ENCODE data around the gene ZC3H18. TPM values are rescaled to one million over a fixed set of nuclear protein-coding genes. Genes with fewer than 3 reads are reported as not detected.

Gene ZC3H18
- total RNA-seq, 2 donors from 2014 or later: 7.9 to 10.0 TPM

GRCh38 chr16:88610080-88610479 lies 39.9 kb downstream of the ZC3H18 start:
- H3K27me3 ChIP-seq: no peaks in the 10 kb centered on the region
- no peaks in the 10 kb centered on the region for H3K9me3 ChIP-seq
- no peaks in the 10 kb centered on the region for H3K4me1 ChIP-seq
- H3K27ac ChIP-seq: no peak overlapping the region
- TF ChIP-seq CTCF (IDR thresholded peaks at IDR 0.05): no peak
- H3K4me3 ChIP-seq: no peak overlapping the region
- DNase-seq (ENCODE audit: low spot score): no peak
- peaks cover 49% of the 10 kb centered on the region for H3K36me3 ChIP-seq

GRCh38 chr16:88610909-88611812 lies 41.0 kb downstream of the ZC3H18 start:
- TF ChIP-seq CTCF (IDR thresholded peaks at IDR 0.05): no peak
- peaks cover 0 to 9% of the 10 kb centered on the region in 2 donors for H3K4me1 ChIP-seq
- no peaks in the 10 kb centered on the region for H3K27me3 ChIP-seq
- H3K4me3 ChIP-seq: no peak overlapping the region
- H3K36me3 ChIP-seq: peaks cover 41% of the 10 kb centered on the region
- no peak overlapping the region for H3K27ac ChIP-seq
- no peaks in the 10 kb centered on the region for H3K9me3 ChIP-seq
- no peak for DNase-seq (ENCODE audit: low spot score)

GRCh38 chr16:88613293-88613692 lies 43.1 kb downstream of the ZC3H18 start:
- no peaks in the 10 kb centered on the region for H3K9me3 ChIP-seq

GRCh38 chr16:88613911-88614817 lies 44.0 kb downstream of the ZC3H18 start:
- no peak for DNase-seq (ENCODE audit: low spot score)
- no peak overlapping the region for H3K27ac ChIP-seq
- no peak for TF ChIP-seq CTCF (IDR thresholded peaks at IDR 0.05)
- H3K9me3 ChIP-seq: no peaks in the 10 kb centered on the region
- H3K27me3 ChIP-seq: no peaks in the 10 kb centered on the region
- no peak overlapping the region for H3K4me3 ChIP-seq
- peaks cover 38% of the 10 kb centered on the region for H3K36me3 ChIP-seq
- H3K4me1 ChIP-seq: peaks cover 0 to 17% of the 10 kb centered on the region in 2 donors

More at GRCh38 chr16:88613293-88613692, 43.1 kb downstream of the ZC3H18 start:
- Histone ChIP-seq H3K36me3 (peaks cover 37% of the 10 kb centered on the region), H3K4me3 (no peak overlapping the region), H3K27ac (no peak overlapping the region), H3K27me3 (no peaks in the 10 kb centered on the region), H3K4me1 (peaks cover 0 to 9% of the 10 kb centered on the region in 2 donors)
- no peak for DNase-seq (ENCODE audit: low spot score)
- TF ChIP-seq CTCF (IDR thresholded peaks at IDR 0.05): no peak

GRCh38 chr16:88614818-88615580 lies 44.8 kb downstream of the ZC3H18 start:
- Histone ChIP-seq H3K36me3 (peaks cover 29% of the 10 kb centered on the region), H3K4me3 (no peak overlapping the region), H3K27me3 (no peaks in the 10 kb centered on the region), H3K9me3 (no peaks in the 10 kb centered on the region), H3K27ac (no peak overlapping the region), H3K4me1 (peaks cover 0 to 21% of the 10 kb centered on the region in 2 donors)
- no peak for TF ChIP-seq CTCF (IDR thresholded peaks at IDR 0.05)
- no peak for DNase-seq (ENCODE audit: low spot score)

Measured in right atrium auricular region (tissue), 2 donors.